Activated T-cell treated with anti-CD3 and anti-CD28 coated beads, Interleukin-2, amount 50 U/mL, for 72 hours (primary cell): ENCODE data around the gene GMEB2. TPM values are rescaled to one million over a fixed set of nuclear protein-coding genes. Genes with fewer than 3 reads are reported as not detected.
"Not testable (repeated sequence)": the region's sequence is repeated elsewhere in the genome, so short reads cannot be mapped to it uniquely, and the experiment has no call there.

Experiments used
- ATAC-seq, 2 donors: fragments of 150-1000 bp; cut with Tn5 transposase; replicated peaks in 1 of 2; 2 replicates each; pipeline ENCODE4 v1.10.0; 2021; ENCODE audit warnings: moderate library complexity in 2 of 2, mild to moderate bottlenecking in 1 of 2
- DNase-seq, 2 donors: peaks; one replicate each; pipeline ENCODE4 v3.0.0; 2021 to 2022; ENCODE audit warnings: mixed read lengths in 1 of 2
- H3K27ac Mint-ChIP-seq: one replicate; pipeline ENCODE4 v1.8.0; 2022; ENCODE audit warnings: mild to moderate bottlenecking, moderate library complexity, mixed read lengths
- H3K27me3 Mint-ChIP-seq: one replicate; pipeline ENCODE4 v1.8.0; 2022; ENCODE audit warnings: low read depth, mixed read lengths
- H3K36me3 Mint-ChIP-seq, 2 donors: one replicate each; pipeline ENCODE4 v1.8.0; 2022; ENCODE audit warnings: mixed read lengths in 2 of 2, mild to moderate bottlenecking in 1 of 2; ENCODE audit not compliant: insufficient read depth in 2 of 2
- H3K4me1 Mint-ChIP-seq: one replicate; pipeline ENCODE4 v1.8.0; 2022; ENCODE audit warnings: low read depth, mixed read lengths
- H3K4me3 Mint-ChIP-seq, 2 donors: one replicate each; pipeline ENCODE4 v1.8.0; 2022; ENCODE audit warnings: mild to moderate bottlenecking in 2 of 2, mixed read lengths in 2 of 2, moderate library complexity in 2 of 2
- H3K9me3 Mint-ChIP-seq, 2 donors: one replicate each; pipeline ENCODE4 v1.8.0; 2022; ENCODE audit warnings: mixed read lengths in 2 of 2
- total RNA-seq, 2 donors: library from RNA; stranded (reverse); gene quantifications; one replicate each; pipeline ENCODE4 v1.2.3, GENCODE V29; 2022

GMEB2 gene
- total RNA-seq, 2 donors from 2014 or later: 17.5 to 22.8 TPM

DNA sequence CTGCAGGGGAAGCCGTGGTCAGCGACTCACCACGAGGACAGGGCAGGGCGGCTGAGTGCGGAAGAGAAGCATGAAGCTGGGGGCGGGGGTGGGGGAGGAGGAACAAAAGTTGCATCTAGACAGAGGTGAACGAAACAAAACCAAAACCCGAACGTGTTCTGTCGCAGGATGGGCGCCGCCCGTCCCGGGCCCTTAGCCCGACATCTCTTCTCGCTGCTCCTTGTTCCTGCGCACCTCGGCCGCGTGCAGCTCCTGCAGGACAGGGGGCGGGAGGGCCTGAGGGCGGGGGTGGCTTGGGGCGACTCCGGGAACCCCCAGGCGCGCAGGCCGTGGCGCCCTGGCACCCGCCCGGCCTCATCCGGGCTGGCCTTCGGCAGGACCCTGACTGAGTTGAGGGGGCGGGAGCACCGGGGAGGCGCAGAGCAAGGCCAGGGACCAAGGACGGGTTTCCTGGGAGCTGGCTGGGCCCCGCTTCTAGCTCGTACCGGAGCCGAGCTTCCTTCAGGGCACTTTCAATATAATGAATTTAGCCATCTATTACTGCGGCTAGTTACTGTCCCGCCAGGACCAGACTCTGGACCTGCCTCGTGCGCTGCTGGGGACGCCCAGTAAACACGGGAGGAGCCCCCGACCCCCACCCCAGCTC is 14.4 kb upstream of the GMEB2 start:
- no peak overlapping the region for H3K27ac Mint-ChIP-seq
- peaks cover 0 to 2% of the 10 kb centered on the region in 2 donors for H3K36me3 Mint-ChIP-seq

DNA sequence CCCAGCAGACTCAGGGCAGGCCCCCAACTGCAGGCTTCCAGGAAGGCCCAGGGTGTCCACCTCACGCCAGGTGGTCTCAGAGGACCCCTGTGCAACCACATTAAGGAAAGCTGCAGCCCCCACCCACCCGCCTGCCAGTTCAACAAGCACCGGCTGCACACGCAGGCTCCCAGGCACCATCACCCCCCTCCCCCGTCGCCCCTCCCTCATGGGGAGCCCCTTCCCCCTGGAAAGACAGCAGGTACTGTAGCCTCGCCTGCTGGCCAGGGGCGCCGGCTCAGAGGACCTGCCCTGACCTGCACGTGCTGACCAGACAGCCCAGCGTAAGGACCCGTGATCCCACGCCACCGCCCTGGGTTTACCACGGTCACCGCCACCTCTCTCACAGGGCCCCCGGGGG is 13.8 kb upstream of the GMEB2 start:
- H3K4me1 Mint-ChIP-seq: peaks cover 47% of the 10 kb centered on the region
- not testable (repeated sequence) for H3K9me3 Mint-ChIP-seq, H3K27me3 Mint-ChIP-seq, ATAC-seq, H3K36me3 Mint-ChIP-seq, H3K27ac Mint-ChIP-seq
- H3K4me3 Mint-ChIP-seq: peak overlapping the region; percentile 79 to 96
- DNase-seq: peak in 1 of 2 donors; percentile 24

More for the DNA sequence above, 14.4 kb upstream of the GMEB2 start:
- Mint-ChIP-seq H3K27me3 (no peaks in the 10 kb centered on the region), H3K9me3 (peaks cover 0 to 3% of the 10 kb centered on the region in 2 donors), H3K4me1 (peaks cover 41% of the 10 kb centered on the region), H3K4me3 (peak overlapping the region; percentile 63 to 76)
- DNase-seq (peak; percentile 57 to 67), ATAC-seq (peak; percentile 22 to 23)

DNA sequence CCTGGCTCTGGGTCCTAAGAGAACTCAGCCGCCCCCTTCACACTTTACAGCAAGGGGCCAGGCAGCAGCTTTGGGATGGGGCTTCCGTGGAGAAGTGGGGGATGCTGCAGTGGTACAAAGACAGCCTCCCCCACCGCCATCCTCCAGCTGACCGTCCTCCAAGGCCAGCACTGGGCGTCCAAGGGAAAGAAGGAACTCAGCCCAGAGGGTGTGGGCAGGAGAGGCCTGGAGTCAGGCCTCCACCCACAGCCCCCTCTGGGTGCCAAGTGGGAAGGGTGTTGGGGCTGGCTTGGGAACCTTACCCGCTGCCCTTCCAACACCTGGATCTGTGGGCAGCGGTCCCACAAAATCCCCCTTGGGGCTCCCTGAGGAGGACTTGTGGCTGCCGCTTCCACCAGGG is 13.2 kb upstream of the GMEB2 start:
- Mint-ChIP-seq H3K4me3 (peak overlapping the region; percentile 96 to 99), H3K36me3 (peaks cover 0 to 2% of the 10 kb centered on the region in 2 donors), H3K4me1 (peaks cover 53% of the 10 kb centered on the region), H3K9me3 (peaks cover 0 to 3% of the 10 kb centered on the region in 2 donors), H3K27me3 (no peaks in the 10 kb centered on the region), H3K27ac (peak overlapping the region; percentile 82)
- DNase-seq: no peak
- ATAC-seq: no peak

DNA sequence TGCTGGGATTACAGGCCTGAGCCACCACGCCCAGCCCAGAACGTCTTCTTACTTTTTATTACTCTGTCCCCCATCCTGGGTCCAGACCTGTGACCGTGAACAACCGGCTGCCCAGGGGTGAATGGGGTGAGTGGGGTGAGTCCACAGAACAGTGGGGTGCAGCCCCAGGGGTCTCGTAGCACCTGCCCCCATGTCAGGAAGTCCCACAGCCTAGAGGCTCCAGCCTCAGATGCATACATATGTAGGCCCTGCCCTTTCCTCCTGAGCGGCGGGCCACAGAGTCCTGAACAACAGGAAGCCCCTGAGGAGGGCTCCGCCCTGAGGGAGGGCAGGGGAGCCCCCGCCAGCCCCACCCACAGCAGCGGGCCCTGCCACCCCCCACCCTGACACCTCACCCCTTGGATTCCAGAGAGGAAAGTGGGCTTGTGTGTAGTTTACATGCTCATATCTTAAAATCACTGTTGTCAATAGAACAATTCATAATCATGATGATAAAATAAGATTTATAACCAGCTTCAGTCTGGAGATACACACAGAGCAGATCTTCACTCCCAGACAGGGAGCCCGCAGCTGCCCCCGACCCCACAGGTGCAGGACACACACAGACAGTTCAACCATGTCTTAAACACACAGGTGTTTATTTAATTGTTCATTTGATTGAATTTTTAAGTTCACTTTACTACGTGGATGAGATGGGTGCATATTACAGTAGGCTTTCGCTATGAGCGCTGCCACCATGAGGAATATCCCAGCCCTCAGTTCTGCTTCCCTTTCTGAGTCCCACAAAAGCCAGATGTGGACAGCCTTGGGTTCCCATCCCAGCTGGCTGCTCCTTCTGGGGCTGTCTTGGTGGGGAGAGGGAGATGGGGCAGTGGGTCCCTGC is 12.4 kb upstream of the GMEB2 start:
- Mint-ChIP-seq H3K27ac (peak overlapping the region; percentile 99), H3K9me3 (peaks cover 0 to 3% of the 10 kb centered on the region in 2 donors), H3K4me3 (peak overlapping the region; percentile 96 to 99), H3K36me3 (peaks cover 0 to 5% of the 10 kb centered on the region in 2 donors), H3K4me1 (peaks cover 59% of the 10 kb centered on the region), H3K27me3 (no peaks in the 10 kb centered on the region)
- DNase-seq: peak; percentile 75 to 80
- ATAC-seq: peak; percentile 51 to 58

DNA sequence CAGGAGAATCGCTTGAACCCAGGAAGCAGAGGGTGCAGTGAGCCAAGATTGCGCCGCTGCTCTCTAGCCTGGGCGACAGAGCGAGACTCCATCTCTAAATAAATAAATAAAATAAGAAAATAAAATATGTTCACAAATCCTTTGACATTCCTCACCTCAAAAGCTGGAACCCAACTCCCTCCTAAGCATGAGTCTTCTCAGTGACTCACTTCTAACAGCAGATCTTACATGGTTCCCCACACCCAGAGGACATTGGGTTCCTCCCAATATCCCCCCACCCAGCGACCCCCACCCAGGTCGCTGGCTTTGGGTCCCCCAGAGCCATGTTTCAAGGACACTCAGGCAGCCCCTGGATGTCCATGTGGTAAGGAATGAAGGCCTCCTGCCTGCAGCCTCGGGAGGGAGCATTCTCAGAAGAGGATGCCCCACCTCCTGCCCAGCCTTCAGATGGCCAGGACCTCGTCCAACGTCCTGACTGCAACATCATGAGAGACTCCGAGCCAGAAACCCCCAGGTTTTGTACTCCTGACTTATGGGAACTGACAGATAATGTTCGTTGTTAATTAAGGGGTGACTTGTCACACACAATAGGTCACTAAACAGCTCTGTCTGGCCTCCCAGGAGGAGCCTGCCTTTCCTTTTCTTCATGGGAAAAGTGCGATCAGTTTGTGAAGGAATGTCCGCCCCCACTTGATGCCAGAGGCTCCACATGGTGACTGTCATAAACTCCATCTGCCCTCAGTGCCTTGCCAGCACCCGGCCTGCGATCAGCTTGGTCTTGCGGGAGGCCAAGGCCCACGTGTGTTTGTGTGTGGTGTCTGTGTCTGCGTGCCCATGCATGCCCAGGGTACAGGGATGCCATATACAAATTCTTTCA is 10.1 kb upstream of the GMEB2 start:
- Mint-ChIP-seq H3K9me3 (peaks cover 0 to 3% of the 10 kb centered on the region in 2 donors), H3K4me1 (peaks cover 71% of the 10 kb centered on the region), H3K4me3 (peak overlapping the region; percentile 27 to 51), H3K27ac (peak overlapping the region; percentile 63), H3K27me3 (no peaks in the 10 kb centered on the region), H3K36me3 (peaks cover 0 to 5% of the 10 kb centered on the region in 2 donors)
- ATAC-seq (no peak), DNase-seq (peak; percentile 16 to 24)

DNA sequence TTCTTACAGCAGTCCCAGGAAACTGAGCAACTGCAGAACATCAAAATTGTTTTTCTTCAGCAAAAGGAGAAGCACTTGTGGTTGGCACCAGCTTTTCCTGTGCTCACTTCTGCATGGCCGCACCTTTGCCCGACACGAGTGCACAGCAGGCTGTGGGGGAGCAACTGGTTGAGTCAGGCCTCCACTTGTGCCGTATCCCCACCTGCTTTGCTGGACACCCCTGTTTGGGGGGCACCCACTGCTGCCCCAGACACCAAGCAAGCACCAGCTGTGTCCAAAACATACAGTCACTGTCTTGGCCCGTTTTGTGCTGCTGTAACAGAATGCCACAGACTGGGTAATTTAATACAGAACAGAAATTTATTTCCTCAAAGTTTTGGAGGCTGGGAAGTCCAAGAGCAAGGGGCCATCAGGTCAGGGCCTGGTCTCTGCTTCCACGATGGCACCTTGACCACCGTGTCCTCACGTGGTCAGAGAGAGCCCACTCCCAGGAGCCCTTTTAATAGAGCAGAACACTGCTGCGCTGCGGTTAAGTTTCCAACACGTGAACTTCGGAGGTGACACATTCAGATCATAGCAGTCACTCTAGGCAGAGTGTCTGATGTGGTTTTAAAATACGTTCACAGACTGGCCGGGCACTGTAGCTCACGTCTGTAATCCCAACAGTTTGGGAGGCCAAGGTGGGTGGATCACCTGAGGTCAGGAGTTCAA is 8.7 kb upstream of the GMEB2 start:
- no peaks in the 10 kb centered on the region for H3K27me3 Mint-ChIP-seq
- H3K27ac Mint-ChIP-seq: peak overlapping the region; percentile 93
- peak; percentile 77 to 78 for DNase-seq
- peaks cover 0 to 5% of the 10 kb centered on the region in 2 donors for H3K36me3 Mint-ChIP-seq
- peaks cover 0 to 3% of the 10 kb centered on the region in 2 donors for H3K9me3 Mint-ChIP-seq
- peak overlapping the region; percentile 72 to 84 for H3K4me3 Mint-ChIP-seq
- ATAC-seq: peak; percentile 82 to 85
- peaks cover 83% of the 10 kb centered on the region for H3K4me1 Mint-ChIP-seq

DNA sequence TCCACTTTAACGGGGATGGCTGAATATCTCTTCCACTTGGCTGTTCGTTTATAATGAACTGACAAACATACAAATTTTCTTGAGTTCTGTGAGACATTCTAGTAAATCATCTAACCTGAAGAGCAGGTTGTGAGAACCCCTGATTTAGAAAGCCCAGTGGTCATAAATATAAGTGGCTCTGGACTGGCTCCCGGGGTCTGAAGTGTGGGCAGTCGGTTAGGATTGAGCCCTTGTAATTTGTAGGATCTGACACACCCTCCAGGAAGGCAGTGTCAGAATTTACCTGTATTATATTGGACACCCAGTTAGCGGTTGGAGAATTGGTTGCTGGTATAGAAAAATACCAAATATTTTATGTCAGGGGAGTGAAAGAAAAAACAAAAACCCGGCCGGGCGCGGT is 6.8 kb upstream of the GMEB2 start:
- H3K27me3 Mint-ChIP-seq: no peaks in the 10 kb centered on the region
- H3K4me1 Mint-ChIP-seq: peaks cover 79% of the 10 kb centered on the region

DNA sequence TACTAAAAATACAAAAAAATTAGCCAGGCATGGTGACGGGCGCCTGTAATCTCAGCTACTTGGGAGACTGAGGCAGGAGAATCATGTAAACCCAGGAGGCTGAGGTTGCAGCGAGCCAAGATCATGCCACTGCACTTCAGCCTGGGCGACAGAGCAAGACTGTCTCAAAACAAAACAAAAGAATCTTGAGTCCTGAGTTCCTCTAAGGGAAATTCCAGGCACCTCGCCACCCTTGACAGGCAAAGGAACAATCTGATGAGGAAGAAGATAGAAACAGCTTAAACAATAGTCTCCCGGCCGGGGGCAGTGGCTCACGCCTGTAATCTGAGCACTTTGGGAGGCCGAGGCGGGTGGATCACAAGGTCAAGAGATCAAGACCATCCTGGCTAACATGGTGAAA is 4.5 kb upstream of the GMEB2 start:
- DNase-seq, H3K27ac Mint-ChIP-seq, H3K27me3 Mint-ChIP-seq, H3K4me3 Mint-ChIP-seq, H3K9me3 Mint-ChIP-seq, ATAC-seq, H3K36me3 Mint-ChIP-seq: not testable (repeated sequence)
- peaks cover 68% of the 10 kb centered on the region for H3K4me1 Mint-ChIP-seq

More for the DNA sequence above, 6.8 kb upstream of the GMEB2 start:
- Mint-ChIP-seq H3K36me3 (peaks cover 0 to 5% of the 10 kb centered on the region in 2 donors), H3K27ac (peak overlapping the region; percentile 62), H3K9me3 (peaks cover 0 to 3% of the 10 kb centered on the region in 2 donors), H3K4me3 (peak overlapping the region in 1 of 2 donors; percentile 18)
- DNase-seq: no peak
- no peak for ATAC-seq

DNA sequence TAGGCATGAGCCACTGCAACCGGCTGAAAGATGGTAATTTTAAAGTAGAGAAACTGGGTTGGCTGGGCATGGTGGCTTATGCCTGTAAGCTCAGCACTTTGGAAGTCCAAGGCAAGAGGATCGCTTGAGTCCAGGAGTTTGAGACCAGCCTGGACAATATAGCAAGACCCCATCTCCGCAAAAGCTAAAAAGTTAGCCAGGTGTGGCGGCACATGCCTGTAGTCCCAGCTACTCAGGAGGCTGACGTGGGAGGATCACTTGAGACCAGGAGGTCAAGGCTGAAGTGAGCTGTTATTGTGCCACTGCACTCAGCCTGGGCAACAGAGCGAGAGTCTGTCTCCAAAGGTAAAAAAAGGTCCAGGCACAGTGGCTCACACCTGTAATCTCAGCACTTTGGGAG is 4.1 kb upstream of the GMEB2 start:
- not testable (repeated sequence) for ATAC-seq, H3K4me3 Mint-ChIP-seq, H3K36me3 Mint-ChIP-seq, DNase-seq, H3K27me3 Mint-ChIP-seq, H3K27ac Mint-ChIP-seq, H3K9me3 Mint-ChIP-seq
- H3K4me1 Mint-ChIP-seq: peaks cover 64% of the 10 kb centered on the region

DNA sequence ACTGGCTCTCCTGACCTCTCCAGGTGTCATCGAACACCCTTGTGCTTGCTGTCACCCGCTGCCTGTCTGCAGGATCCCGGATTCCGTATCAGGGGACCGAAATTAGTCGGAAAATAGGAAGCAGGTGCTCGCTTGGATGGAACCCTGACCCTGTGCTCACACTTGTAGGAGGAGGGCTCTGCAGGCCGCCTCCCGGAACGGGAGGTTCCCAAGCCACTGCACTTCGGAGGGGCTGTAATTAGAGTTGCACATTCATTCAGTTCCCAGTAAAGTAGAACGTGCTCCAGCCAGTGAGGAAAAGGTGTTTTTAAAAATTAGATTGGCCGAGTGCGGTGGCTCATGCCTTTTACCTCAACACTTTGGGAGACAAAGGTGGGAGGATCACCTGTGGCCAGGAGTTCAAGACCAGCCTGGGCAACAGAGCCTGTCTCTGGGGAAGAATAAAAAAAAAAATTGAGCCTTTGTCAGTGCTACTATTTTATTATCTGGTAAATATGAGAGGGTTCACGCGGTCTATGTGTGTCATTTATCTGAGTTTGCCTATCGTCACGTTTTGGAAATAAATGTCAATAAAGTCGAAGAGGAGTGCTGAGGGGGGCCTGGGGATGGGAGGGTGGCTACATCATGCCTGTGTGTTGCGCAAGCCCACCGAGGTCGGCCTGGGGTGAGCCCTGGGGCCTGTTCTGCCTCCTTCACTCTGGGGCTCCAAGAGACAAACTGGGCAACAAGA is 1.5 kb upstream of the GMEB2 start:
- Mint-ChIP-seq H3K27me3 (no peaks in the 10 kb centered on the region), H3K36me3 (peaks cover 3 to 6% of the 10 kb centered on the region in 2 donors), H3K4me3 (peak overlapping the region; percentile 96 to 98), H3K9me3 (no peaks in the 10 kb centered on the region), H3K27ac (peak overlapping the region; percentile 97), H3K4me1 (peaks cover 54% of the 10 kb centered on the region)
- ATAC-seq (peak; percentile 32 to 48), DNase-seq (peak; percentile 57 to 76)

DNA sequence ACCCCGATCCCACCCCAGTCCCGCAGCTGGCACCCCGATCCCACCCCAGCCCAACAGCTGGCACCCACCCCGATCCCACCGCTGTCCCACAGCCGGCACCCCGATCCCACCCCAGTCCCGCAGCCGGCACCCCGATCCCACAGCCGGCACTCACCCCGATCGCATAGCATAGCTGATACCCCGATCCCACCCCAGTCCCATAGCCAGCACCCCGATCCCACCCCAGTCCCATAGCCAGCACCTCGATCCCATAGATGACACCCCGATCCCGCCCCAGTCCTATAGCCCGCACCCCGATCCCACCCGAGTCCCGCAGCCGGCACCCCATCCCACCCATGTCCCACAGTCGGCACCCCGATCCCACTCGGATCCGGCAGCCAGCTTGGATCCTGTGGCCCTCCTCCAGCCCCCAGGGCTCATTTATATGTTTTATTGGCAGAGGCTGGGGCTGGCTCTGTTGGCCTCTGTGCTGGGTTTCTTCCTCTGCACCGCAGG is 897 bp upstream of the GMEB2 start:
- H3K4me1 Mint-ChIP-seq: peaks cover 53% of the 10 kb centered on the region
- H3K27me3 Mint-ChIP-seq: no peaks in the 10 kb centered on the region
- no peak for DNase-seq
- H3K4me3 Mint-ChIP-seq: peak overlapping the region; percentile 96 to 98
- H3K36me3 Mint-ChIP-seq: peaks cover 3 to 6% of the 10 kb centered on the region in 2 donors
- H3K9me3 Mint-ChIP-seq: no peaks in the 10 kb centered on the region
- ATAC-seq: peak; percentile 2 to 3
- peak overlapping the region; percentile 97 for H3K27ac Mint-ChIP-seq
